CD14-positive monocyte (primary cell): ENCODE results near the gene KIAA0753. TPM values are rescaled to one million over a fixed set of nuclear protein-coding genes. Genes with fewer than 3 reads are reported as not detected.

Experiments
- DNase-seq, 3 donors: peaks; one replicate each; pipeline ENCODE4 v3.0.0-alpha.2; 2011 to 2022
- H2AFZ ChIP-seq: 2 replicates; pipeline ENCODE4 v1.6.0; 2012; ENCODE audit warnings: mild to moderate bottlenecking, low read depth, low read length, inconsistent platforms; ENCODE audit not compliant: insufficient read depth, poor library complexity, severe bottlenecking
- H3K27ac ChIP-seq, 2 donors: 1 replicate in 1 of 2; 2 replicates in 1 of 2; pipeline ENCODE4 v1.5.1; 2012 to 2013; ENCODE audit warnings: low read length in 2 of 2, control low read depth in 1 of 2, inconsistent platforms in 1 of 2, low read depth in 1 of 2, mild to moderate bottlenecking in 1 of 2
- H3K27me3 ChIP-seq, 2 donors: one replicate each; pipeline versions ENCODE4 v1.6.0 to v1.6.1; 2011 to 2013; ENCODE audit warnings: low read length in 2 of 2; ENCODE audit not compliant: control insufficient read depth in 2 of 2, insufficient read depth in 2 of 2
- H3K36me3 ChIP-seq, 2 donors: replicated peaks in 1 of 2; 1 replicate in 1 of 2; 2 replicates in 1 of 2; pipeline versions ENCODE4 v1.5.1 to v1.6.1; 2012 to 2013; ENCODE audit warnings: low read length in 2 of 2, control low read depth in 1 of 2, inconsistent platforms in 1 of 2, mild to moderate bottlenecking in 1 of 2; ENCODE audit not compliant: insufficient read depth in 2 of 2, control insufficient read depth in 1 of 2
- H3K4me1 ChIP-seq, 2 donors: 1 replicate in 1 of 2; 2 replicates in 1 of 2; pipeline versions ENCODE4 v1.5.1 to v1.6.1; 2012 to 2013; ENCODE audit warnings: low read length in 2 of 2, control low read depth in 1 of 2, inconsistent platforms in 1 of 2, mild to moderate bottlenecking in 1 of 2, moderate library complexity in 1 of 2; ENCODE audit not compliant: insufficient read depth in 2 of 2, control insufficient read depth in 1 of 2
- H3K4me2 ChIP-seq: replicated peaks from 2 replicates; pipeline ENCODE3; 2012; ENCODE audit warnings: low read length, moderate library complexity, mild to moderate bottlenecking; ENCODE audit not compliant: poor library complexity, severe bottlenecking; ENCODE audit errors: extremely low read depth
- H3K4me3 ChIP-seq, 3 experiments: fragments of 200-600 bp in 1 of 3; sonication (generic) in 1 of 3; replicated peaks in 1 of 3; 1 replicate in 2 of 3; 2 replicates in 1 of 3; pipeline ENCODE4 v1.5.1; 2011 to 2013; ENCODE audit warnings: low read length in 3 of 3, mild to moderate bottlenecking in 3 of 3, control low read depth in 2 of 3, low read depth in 2 of 3, inconsistent platforms in 1 of 3, moderate library complexity in 1 of 3
- H3K79me2 ChIP-seq: 2 replicates; pipeline ENCODE4 v1.6.0; 2012; ENCODE audit warnings: mild to moderate bottlenecking, control low read depth, inconsistent platforms, low read length, moderate library complexity; ENCODE audit not compliant: insufficient read depth
- H3K9ac ChIP-seq: 2 replicates; pipeline ENCODE4 v1.6.0; 2017; ENCODE audit warnings: low read length, mild to moderate bottlenecking; ENCODE audit not compliant: insufficient read depth, poor library complexity, severe bottlenecking
- H3K9me3 ChIP-seq, 2 donors: replicated peaks in 1 of 2; 1 replicate in 1 of 2; 2 replicates in 1 of 2; pipeline versions ENCODE4 v1.5.1 to v1.6.1; 2012 to 2013; ENCODE audit warnings: low read length in 2 of 2, control low read depth in 1 of 2; ENCODE audit not compliant: control insufficient read depth in 1 of 2, insufficient read depth in 1 of 2
- H4K20me1 ChIP-seq: 2 replicates; pipeline ENCODE4 v1.6.0; 2012; ENCODE audit warnings: mild to moderate bottlenecking, low read length, control low read depth, moderate library complexity; ENCODE audit not compliant: insufficient read depth
- H3K27ac Mint-ChIP-seq, 7 donors: one replicate each; pipeline ENCODE4 v1.8.0; 2020; ENCODE audit warnings: mild to moderate bottlenecking in 7 of 7, mixed read lengths in 7 of 7, moderate library complexity in 6 of 7, inconsistent platforms in 2 of 7
- H3K27me3 Mint-ChIP-seq, 3 donors: one replicate each; pipeline ENCODE4 v1.8.0; 2021 to 2022; ENCODE audit warnings: low read depth in 3 of 3, mild to moderate bottlenecking in 3 of 3, mixed read lengths in 3 of 3, moderate library complexity in 3 of 3, inconsistent platforms in 1 of 3
- H3K36me3 Mint-ChIP-seq, 2 donors: one replicate each; pipeline ENCODE4 v1.8.0; 2020; ENCODE audit warnings: mixed read lengths in 2 of 2, inconsistent platforms in 1 of 2, mild to moderate bottlenecking in 1 of 2
- H3K4me1 Mint-ChIP-seq: one replicate; pipeline ENCODE4 v1.8.0; 2020; ENCODE audit warnings: mild to moderate bottlenecking, mixed read lengths
- H3K4me3 Mint-ChIP-seq, 2 donors: one replicate each; pipeline ENCODE4 v1.8.0; 2020; ENCODE audit warnings: mild to moderate bottlenecking in 2 of 2, mixed read lengths in 2 of 2, moderate library complexity in 1 of 2
- H3K9me3 Mint-ChIP-seq, 7 donors: one replicate each; pipeline ENCODE4 v1.8.0; 2020 to 2022; ENCODE audit warnings: mixed read lengths in 7 of 7, mild to moderate bottlenecking in 6 of 7, moderate library complexity in 6 of 7, inconsistent platforms in 2 of 7
- CTCF ChIP-seq: fragments of 200-600 bp; IDR thresholded peaks from one replicate; pipeline ENCODE4 v1.8.0; 2022; ENCODE audit warnings: antibody characterized with exemption, mild to moderate bottlenecking
- WGBS: methylation state at CpG from one replicate; pipeline ENCODE4 v1.1.5; 2013; ENCODE audit warnings: missing lambda C conversion rate; ENCODE audit not compliant: insufficient coverage; 5-methylcytosine and 5-hydroxymethylcytosine counted together
- intact Hi-C, 2 donors: fragments of 100-400 bp; cut with micrococcal nuclease; formaldehyde crosslinking; loops; one replicate each; pipeline versions ENCODE4 v1.15.0 to v1.15.1; 2023
- polyA plus RNA-seq, 3 donors: library from polyadenylated mRNA; depleted of rRNA in 1 of 3; unstranded in 2 of 3; stranded (reverse) in 1 of 3; fragments of 300-500 nt in 2 of 3; fragments of >200 nt in 1 of 3; fragmentation: Illumina TruSeq in 2 of 3; gene quantifications; 1 replicate in 2 of 3; 2 replicates in 1 of 3; pipeline ENCODE4 v1.2.3, GENCODE V29; 2012 to 2021

KIAA0753 gene
- polyA plus RNA-seq, 3 donors, result 1.7 to 6.6 (median 3.5) TPM

GRCh38 chr17:6630390-6630789, 10.1 kb downstream of the KIAA0753 start:
- Histone ChIP-seq H3K9me3 (no peaks in the 10 kb centered on the region), H3K79me2 (no peaks in the 10 kb centered on the region), H3K4me3 (no peak overlapping the region), H3K4me2 (no peak overlapping the region), H3K36me3 (peaks cover 34 to 87% of the 10 kb centered on the region in 2 donors), H3K27ac (no peak overlapping the region), H3K27me3 (no peaks in the 10 kb centered on the region), H4K20me1 (no peaks in the 10 kb centered on the region), H3K4me1 (no peaks in the 10 kb centered on the region), H2AFZ (no peak overlapping the region), H3K9ac (no peak overlapping the region)
- no peaks in the 10 kb centered on the region for H3K9me3 Mint-ChIP-seq
- no peak for DNase-seq
- no peak overlapping the region for H3K4me3 Mint-ChIP-seq
- H3K27me3 Mint-ChIP-seq, result no peaks in the 10 kb centered on the region
- H3K36me3 Mint-ChIP-seq, result peaks cover 72 to 89% of the 10 kb centered on the region in 2 donors
- no peak overlapping the region for H3K27ac Mint-ChIP-seq
- WGBS, result no CpG with 5 or more reads among the region's 1 CpG
- no peaks in the 10 kb centered on the region for H3K4me1 Mint-ChIP-seq
- no peak for TF ChIP-seq CTCF
- intact Hi-C loops, result no loop called here

- no peaks in the 10 kb centered on the region for H3K79me2 ChIP-seq
- H3K4me3 Mint-ChIP-seq, result no peak overlapping the region
- peaks cover 50 to 94% of the 10 kb centered on the region in 2 donors for H3K36me3 ChIP-seq
- DNase-seq, result no peak
- H3K27me3 Mint-ChIP-seq, result no peaks in the 10 kb centered on the region
- no peaks in the 10 kb centered on the region for H3K4me1 Mint-ChIP-seq
- H3K9ac ChIP-seq, result no peak overlapping the region
- H3K4me2 ChIP-seq, result no peak overlapping the region
- no peaks in the 10 kb centered on the region for H4K20me1 ChIP-seq
- no CpG with 5 or more reads among the region's 1 CpG for WGBS
- no peak overlapping the region for H3K4me3 ChIP-seq
- intact Hi-C loops, result no loop called here
- no peaks in the 10 kb centered on the region for H3K9me3 ChIP-seq
- H3K9me3 Mint-ChIP-seq, result no peaks in the 10 kb centered on the region
- no peak overlapping the region for H2AFZ ChIP-seq
- no peak overlapping the region for H3K27ac ChIP-seq
- H3K27ac Mint-ChIP-seq, result no peak overlapping the region
- no peaks in the 10 kb centered on the region for H3K4me1 ChIP-seq
- TF ChIP-seq CTCF, result no peak
- peaks cover 66 to 79% of the 10 kb centered on the region in 2 donors for H3K36me3 Mint-ChIP-seq
- no peaks in the 10 kb centered on the region for H3K27me3 ChIP-seq
Observed at GRCh38 chr17:6627019-6627418, 13.5 kb downstream of the KIAA0753 start.
